DOHH2 (cell line): ENCODE measurements around the gene SLC9A9.

ENCODE experiments used
- H3F3A ChIP-seq: fragments of 200-600 bp; sonication (generic), shearing (Covaris generic); 2 replicates; pipeline ENCODE4 v1.6.0; 2016; ENCODE audit warnings: antibody characterized with exemption, mild to moderate bottlenecking; ENCODE audit not compliant: control insufficient read depth, insufficient read depth
- H3K27ac ChIP-seq: fragments of 200-600 bp; sonication (generic); 2 replicates; pipeline ENCODE4 v1.5.1; 2014; ENCODE audit warnings: low read depth, mild to moderate bottlenecking, low read length, moderate library complexity
- H3K27me3 ChIP-seq: fragments of 200-600 bp; sonication (generic); 2 replicates; pipeline ENCODE4 v1.6.1; 2014; ENCODE audit warnings: mild to moderate bottlenecking, low read length, mixed read lengths; ENCODE audit not compliant: control insufficient read depth
- H3K36me3 ChIP-seq: fragments of 200-600 bp; sonication (generic); 2 replicates; pipeline ENCODE4 v1.6.1; 2014; ENCODE audit warnings: mild to moderate bottlenecking, low read length, moderate library complexity, mixed read lengths; ENCODE audit not compliant: control insufficient read depth
- H3K4me1 ChIP-seq: fragments of 200-600 bp; sonication (generic); 2 replicates; pipeline ENCODE4 v1.6.1; 2014; ENCODE audit warnings: mild to moderate bottlenecking, low read length, mixed read lengths; ENCODE audit not compliant: control insufficient read depth
- H3K4me2 ChIP-seq: fragments of 200-600 bp; sonication (generic); 2 replicates; pipeline ENCODE4 v1.6.0; 2014; ENCODE audit warnings: mild to moderate bottlenecking, low read length, moderate library complexity
- H3K4me3 ChIP-seq: fragments of 200-600 bp; sonication (generic); 2 replicates; pipeline ENCODE4 v1.5.1; 2014; ENCODE audit warnings: mild to moderate bottlenecking, low read length, mixed read lengths
- H3K79me2 ChIP-seq: fragments of 200-600 bp; sonication (generic); 2 replicates; pipeline ENCODE4 v1.6.1; 2014; ENCODE audit warnings: mild to moderate bottlenecking, low read length, mixed read lengths; ENCODE audit not compliant: control insufficient read depth
- H3K9me2 ChIP-seq: fragments of 200-600 bp; sonication (generic); replicated peaks from 2 replicates; pipeline ENCODE4 v1.6.1; 2014; ENCODE audit warnings: mild to moderate bottlenecking, low read length, mixed read lengths; ENCODE audit not compliant: control insufficient read depth
- H3K9me3 ChIP-seq: fragments of 200-600 bp; sonication (generic); 2 replicates; pipeline ENCODE4 v1.6.1; 2014; ENCODE audit warnings: antibody characterized with exemption, low read length, mixed read lengths; ENCODE audit not compliant: control insufficient read depth, insufficient read depth
- H4K20me1 ChIP-seq: fragments of 200-600 bp; sonication (generic); 2 replicates; pipeline ENCODE4 v1.6.0; 2014; ENCODE audit warnings: low read depth, mild to moderate bottlenecking, antibody characterized with exemption, low read length, moderate library complexity; ENCODE audit not compliant: control insufficient read depth, insufficient read depth
- EZH2phosphoT487 ChIP-seq: fragments of 200-600 bp; sonication (generic); IDR thresholded peaks from 2 replicates; pipeline ENCODE4 v1.6.1; 2017; ENCODE audit warnings: borderline replicate concordance, mild to moderate bottlenecking, antibody characterized with exemption, low read length, moderate library complexity, mixed read lengths
- TF ChIP-seq, protein P1 (sequence below): fragments of 200-600 bp; sonication (generic); IDR thresholded peaks from one replicate; pipeline ENCODE4 v1.5.1; 2014; ENCODE audit warnings: antibody characterized with exemption, mild to moderate bottlenecking, low read depth, low read length; ENCODE audit not compliant: poor library complexity, severe bottlenecking

The SLC9A9 gene

DNA sequence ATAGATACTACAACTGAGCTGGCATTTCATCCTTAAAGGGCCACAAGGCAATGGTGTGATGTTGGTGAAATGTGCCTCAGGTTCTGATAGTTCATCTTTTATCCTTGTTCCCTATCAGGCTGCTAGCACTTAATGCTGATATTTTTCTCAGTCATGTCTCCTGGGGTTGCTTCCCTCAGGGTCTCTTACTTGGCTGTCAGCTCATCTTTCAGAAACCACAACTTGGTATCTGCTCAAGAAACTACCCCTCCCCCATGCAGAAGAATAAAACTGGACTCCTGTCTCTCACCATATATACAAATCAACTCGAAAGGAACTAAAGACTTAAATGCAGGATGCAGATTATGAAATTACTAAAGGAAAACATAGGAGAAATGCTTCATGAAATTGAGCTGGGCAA is 420.6 kb downstream of the SLC9A9 start:
- H4K20me1 ChIP-seq: no peaks in the 10 kb centered on the region
- TF ChIP-seq, protein P1, sequence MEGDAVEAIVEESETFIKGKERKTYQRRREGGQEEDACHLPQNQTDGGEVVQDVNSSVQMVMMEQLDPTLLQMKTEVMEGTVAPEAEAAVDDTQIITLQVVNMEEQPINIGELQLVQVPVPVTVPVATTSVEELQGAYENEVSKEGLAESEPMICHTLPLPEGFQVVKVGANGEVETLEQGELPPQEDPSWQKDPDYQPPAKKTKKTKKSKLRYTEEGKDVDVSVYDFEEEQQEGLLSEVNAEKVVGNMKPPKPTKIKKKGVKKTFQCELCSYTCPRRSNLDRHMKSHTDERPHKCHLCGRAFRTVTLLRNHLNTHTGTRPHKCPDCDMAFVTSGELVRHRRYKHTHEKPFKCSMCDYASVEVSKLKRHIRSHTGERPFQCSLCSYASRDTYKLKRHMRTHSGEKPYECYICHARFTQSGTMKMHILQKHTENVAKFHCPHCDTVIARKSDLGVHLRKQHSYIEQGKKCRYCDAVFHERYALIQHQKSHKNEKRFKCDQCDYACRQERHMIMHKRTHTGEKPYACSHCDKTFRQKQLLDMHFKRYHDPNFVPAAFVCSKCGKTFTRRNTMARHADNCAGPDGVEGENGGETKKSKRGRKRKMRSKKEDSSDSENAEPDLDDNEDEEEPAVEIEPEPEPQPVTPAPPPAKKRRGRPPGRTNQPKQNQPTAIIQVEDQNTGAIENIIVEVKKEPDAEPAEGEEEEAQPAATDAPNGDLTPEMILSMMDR: no peak
- H3K27me3 ChIP-seq: no peaks in the 10 kb centered on the region
- no peak overlapping the region for H3K4me3 ChIP-seq
- no peaks in the 10 kb centered on the region for H3F3A ChIP-seq
- H3K9me3 ChIP-seq: no peaks in the 10 kb centered on the region
- H3K27ac ChIP-seq: peak overlapping the region; percentile 36
- peaks cover 26% of the 10 kb centered on the region for H3K4me1 ChIP-seq
- H3K9me2 ChIP-seq: no peaks in the 10 kb centered on the region
- H3K36me3 ChIP-seq: no peaks in the 10 kb centered on the region
- H3K4me2 ChIP-seq: peak overlapping the region; percentile 45
- no peaks in the 10 kb centered on the region for H3K79me2 ChIP-seq

DNA sequence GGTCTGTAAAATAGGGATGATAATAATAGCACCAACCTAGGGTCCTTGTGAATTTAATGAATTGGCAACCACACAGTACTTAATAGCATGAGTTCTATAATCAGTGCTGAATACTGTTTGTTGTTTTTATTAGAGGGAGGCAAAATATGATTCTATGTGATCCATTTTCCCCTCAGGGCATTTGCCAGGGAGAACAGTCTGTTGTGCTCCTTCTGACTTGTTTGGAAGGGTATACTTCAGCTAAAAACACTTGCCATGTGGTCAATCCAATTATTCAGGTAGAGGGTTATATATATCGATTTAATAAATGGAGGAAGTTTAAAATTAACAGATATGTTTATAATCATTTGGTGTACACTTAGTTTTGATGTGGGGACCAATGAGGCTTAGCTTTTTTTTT is 423.4 kb downstream of the SLC9A9 start:
- H3K79me2 ChIP-seq: no peaks in the 10 kb centered on the region
- no peak overlapping the region for H3K27ac ChIP-seq
- no peaks in the 10 kb centered on the region for H3K36me3 ChIP-seq
- H3K9me3 ChIP-seq: no peaks in the 10 kb centered on the region
- no peak for TF ChIP-seq EZH2phosphoT487
- TF ChIP-seq, protein P1: no peak
- H3K4me1 ChIP-seq: peaks cover 26% of the 10 kb centered on the region
- H3K27me3 ChIP-seq: no peaks in the 10 kb centered on the region
- no peak overlapping the region for H3K4me2 ChIP-seq
- no peak overlapping the region for H3K4me3 ChIP-seq
- no peaks in the 10 kb centered on the region for H3K9me2 ChIP-seq
- H4K20me1 ChIP-seq: no peaks in the 10 kb centered on the region
- no peaks in the 10 kb centered on the region for H3F3A ChIP-seq

DNA sequence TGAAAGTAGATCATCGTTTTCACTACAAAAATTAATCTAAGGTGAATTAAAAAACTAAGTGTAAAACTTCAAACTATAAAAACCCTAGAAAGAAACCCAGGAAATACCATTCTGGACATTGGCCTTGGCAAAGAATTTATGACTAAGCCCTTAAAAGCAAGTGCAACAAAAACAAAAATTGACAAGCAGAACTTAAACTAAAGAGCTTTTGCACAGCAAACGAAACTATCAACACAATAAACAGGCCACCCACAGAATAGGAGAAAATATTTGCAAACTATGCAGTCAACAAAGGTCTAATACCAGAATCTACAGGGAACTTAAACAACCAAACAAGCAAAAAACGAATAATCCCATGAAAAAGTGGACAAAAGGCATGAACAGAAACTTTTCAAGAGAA is 426.7 kb downstream of the SLC9A9 start:
- Histone ChIP-seq H3K4me2 (no peak overlapping the region), H3F3A (no peaks in the 10 kb centered on the region), H3K4me1 (peaks cover 5% of the 10 kb centered on the region), H3K4me3 (no peak overlapping the region), H3K27me3 (no peaks in the 10 kb centered on the region), H3K79me2 (no peaks in the 10 kb centered on the region), H3K9me2 (no peaks in the 10 kb centered on the region), H3K36me3 (no peaks in the 10 kb centered on the region), H3K27ac (no peak overlapping the region), H4K20me1 (no peaks in the 10 kb centered on the region), H3K9me3 (no peaks in the 10 kb centered on the region)
- no peak for TF ChIP-seq EZH2phosphoT487
- TF ChIP-seq, protein P1: no peak

DNA sequence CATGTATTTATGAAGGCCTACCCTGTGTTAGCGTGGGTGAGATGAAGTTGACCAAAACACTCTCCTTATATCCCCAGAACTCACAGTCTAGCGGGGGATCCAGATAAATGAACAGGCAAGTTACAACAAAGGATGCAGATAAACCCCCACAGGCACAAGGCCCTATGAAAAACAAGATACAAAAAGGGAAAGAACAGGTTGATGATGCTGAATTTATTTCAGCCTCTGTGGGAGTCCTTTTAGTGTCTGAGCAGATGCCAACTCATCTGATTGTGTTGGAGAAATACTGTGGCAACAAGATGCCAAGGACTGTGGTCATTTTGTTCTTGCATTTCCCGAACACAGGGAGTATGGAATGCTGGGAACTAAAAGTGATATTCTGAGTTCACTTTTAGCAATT is 428.7 kb downstream of the SLC9A9 start:
- H4K20me1 ChIP-seq: no peaks in the 10 kb centered on the region
- no peaks in the 10 kb centered on the region for H3K79me2 ChIP-seq
- no peak overlapping the region for H3K4me2 ChIP-seq
- no peak overlapping the region for H3K4me3 ChIP-seq
- TF ChIP-seq EZH2phosphoT487: no peak
- TF ChIP-seq, protein P1: no peak
- no peaks in the 10 kb centered on the region for H3K9me2 ChIP-seq
- peaks cover 5% of the 10 kb centered on the region for H3K4me1 ChIP-seq
- H3K36me3 ChIP-seq: no peaks in the 10 kb centered on the region
- no peaks in the 10 kb centered on the region for H3F3A ChIP-seq
- no peaks in the 10 kb centered on the region for H3K27me3 ChIP-seq
- no peaks in the 10 kb centered on the region for H3K9me3 ChIP-seq
- no peak overlapping the region for H3K27ac ChIP-seq
